Choroid plexus epithelial cell (primary cell): ENCODE data around the gene RFPL1.

Experiments used
- DNase-seq: peaks from one replicate; pipeline ENCODE4 v3.0.0-alpha.2; 2010; ENCODE audit warnings: low read depth
- H3K4me3 ChIP-seq: 2 replicates; pipeline ENCODE4 v1.5.1; 2011; ENCODE audit warnings: low read depth, mild to moderate bottlenecking, control low read depth, low read length, moderate library complexity
- CTCF ChIP-seq: conservative IDR thresholded peaks from 2 replicates; pipeline ENCODE4 v1.5.1; 2011; ENCODE audit warnings: low read depth, mild to moderate bottlenecking, control low read depth, inconsistent platforms, low read length, moderate library complexity

The RFPL1 gene

GRCh38 chr22:29478326-29479276, 40.2 kb downstream of the RFPL1 start:
- peak; percentile 21 for DNase-seq
- no peak overlapping the region for H3K4me3 ChIP-seq
- TF ChIP-seq CTCF = no peak

DNA sequence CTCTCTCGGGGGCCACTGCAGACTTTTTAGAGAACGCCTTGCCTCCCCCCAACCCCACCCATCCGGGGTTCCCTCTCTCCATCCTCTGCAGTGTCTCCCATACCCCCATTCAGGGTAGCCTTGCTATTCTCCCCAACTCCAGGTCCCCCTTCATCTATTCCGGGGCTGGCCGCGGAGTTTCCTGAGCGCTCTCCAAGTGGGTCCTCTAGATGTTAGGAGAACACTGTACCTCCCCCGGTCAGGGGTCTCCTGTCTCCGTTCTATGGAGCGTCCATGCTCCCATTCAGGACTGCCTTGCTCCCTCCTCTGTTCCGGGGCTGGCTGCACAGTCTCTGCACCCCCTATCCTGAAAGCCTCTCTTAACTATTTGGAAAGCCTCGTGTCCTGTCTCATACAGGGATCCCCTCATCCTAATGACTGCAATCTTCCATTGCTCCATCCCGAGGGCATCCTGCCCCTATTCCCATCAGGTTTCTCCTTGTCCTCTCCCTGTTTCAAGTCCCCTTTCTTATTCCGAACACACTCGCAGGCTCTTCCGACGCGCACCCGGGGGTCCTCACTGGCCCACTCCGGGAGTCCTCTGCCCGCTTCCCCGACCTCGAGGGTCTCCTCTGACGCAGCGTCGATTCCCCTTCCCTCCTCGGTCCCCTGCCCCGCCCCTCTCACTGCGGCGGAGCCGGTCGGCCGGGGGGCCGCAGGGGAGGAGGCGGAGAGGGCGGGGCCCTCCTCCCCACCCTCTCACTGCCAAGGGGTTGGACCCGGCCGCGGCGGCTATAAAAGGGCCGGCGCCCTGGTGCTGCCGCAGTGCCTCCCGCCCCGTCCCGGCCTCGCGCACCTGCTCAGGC, 41.3 kb downstream of the RFPL1 start, which contains the start of gene NEFH:
TSS of gene NEFH (plus strand) at position 802 of the 845 bp plus-strand sequence. CDS start 45 bp downstream, outside the sequence.
- no peak for DNase-seq
- TF ChIP-seq CTCF = no peak
- H3K4me3 ChIP-seq = peak within 1 kb of the TSS; percentile 42

DNA sequence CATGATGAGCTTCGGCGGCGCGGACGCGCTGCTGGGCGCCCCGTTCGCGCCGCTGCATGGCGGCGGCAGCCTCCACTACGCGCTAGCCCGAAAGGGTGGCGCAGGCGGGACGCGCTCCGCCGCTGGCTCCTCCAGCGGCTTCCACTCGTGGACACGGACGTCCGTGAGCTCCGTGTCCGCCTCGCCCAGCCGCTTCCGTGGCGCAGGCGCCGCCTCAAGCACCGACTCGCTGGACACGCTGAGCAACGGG, 41.8 kb downstream of the RFPL1 start:
- TF ChIP-seq CTCF = no peak
- peak overlapping the region; percentile 42 for H3K4me3 ChIP-seq
- no peak for DNase-seq

- peak overlapping the region; percentile 42 for H3K4me3 ChIP-seq
- no peak for TF ChIP-seq CTCF
These were observed 42.3 kb downstream of the RFPL1 start for GRCh38 chr22:29480512-29481264.

DNA sequence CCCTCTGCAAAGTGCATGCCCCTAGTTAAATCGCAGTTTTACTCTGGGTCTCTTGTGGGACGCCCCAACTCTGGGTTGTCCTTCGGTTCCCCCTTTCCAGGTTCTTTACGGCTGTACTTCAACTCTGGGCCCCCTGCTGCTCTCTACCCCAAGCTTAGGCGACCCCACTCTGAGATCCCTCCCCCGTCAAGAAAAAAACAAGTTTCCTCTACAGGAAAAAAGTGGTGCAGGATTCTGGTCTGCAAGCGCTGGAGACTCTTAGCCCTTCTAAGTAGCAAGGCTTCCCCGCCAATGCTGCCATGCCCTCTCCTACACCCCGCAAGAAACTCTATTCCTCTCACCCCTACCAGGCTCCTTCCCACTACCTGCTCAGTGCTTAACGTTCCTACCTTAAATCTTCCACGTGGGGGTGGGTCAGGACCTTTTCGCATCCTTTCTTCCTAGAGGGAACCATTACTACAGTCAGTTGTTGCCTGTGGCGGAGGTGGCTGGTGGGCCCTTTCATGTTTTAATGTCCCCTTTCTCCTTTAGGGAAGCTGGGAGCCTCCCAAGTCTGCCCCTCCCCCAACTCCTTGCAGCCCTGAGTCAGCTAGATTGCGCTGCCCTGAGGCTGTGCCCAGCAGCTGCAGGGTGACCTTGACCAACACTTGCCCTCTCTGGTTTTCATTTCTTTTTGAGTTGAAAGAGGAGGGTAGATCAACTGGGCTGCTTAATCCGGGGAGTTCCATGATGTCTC, 43.0 kb downstream of the RFPL1 start:
- TF ChIP-seq CTCF = no peak
- H3K4me3 ChIP-seq = peak overlapping the region; percentile 42
- DNase-seq = no peak

More at GRCh38 chr22:29480512-29481264, 42.3 kb downstream of the RFPL1 start:
- DNase-seq = peak; percentile 71

DNA sequence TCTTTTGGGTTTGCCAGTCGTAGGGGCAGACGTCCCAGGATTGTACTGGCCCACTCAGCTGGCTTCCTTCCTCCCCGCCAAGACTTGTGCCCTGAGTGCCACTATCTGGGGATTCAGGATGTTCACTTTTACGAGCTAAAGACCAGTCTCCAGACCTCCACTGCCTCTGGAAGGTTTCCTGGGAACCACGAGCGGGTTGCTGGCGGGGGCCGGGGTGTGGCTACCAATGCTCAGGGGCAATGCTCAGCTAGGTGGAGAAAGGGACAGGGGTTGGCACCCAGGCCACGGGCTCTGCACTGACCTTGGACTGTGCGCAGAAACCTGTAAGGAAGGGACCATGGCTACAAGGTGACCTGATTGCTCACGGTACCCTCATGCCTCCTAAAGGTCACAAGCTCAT, 43.9 kb downstream of the RFPL1 start:
- no peak for DNase-seq
- H3K4me3 ChIP-seq = no peak overlapping the region
- no peak for TF ChIP-seq CTCF
